ENCODE data around the gene MAMSTR.
A peak's percentile ranks its signal among the peaks of the same experiment; 100 is the strongest.
"Not testable (repeated sequence)": the region's sequence is repeated elsewhere in the genome, so short reads cannot be mapped to it uniquely, and the experiment has no call there.

Gene MAMSTR, protein sequence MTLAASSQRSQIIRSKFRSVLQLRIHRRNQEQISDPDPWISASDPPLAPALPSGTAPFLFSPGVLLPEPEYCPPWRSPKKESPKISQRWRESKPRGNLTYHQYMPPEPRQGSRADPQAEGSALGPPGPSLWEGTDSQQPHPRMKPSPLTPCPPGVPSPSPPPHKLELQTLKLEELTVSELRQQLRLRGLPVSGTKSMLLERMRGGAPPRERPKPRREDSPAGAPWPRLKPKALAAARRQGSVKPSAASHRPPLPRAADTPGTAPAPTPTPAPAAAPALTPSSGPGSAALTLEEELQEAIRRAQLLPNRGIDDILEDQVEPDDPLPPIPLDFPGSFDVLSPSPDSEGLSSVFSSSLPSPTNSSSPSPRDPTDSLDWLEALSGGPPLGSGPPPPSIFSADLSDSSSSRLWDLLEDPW

DNA sequence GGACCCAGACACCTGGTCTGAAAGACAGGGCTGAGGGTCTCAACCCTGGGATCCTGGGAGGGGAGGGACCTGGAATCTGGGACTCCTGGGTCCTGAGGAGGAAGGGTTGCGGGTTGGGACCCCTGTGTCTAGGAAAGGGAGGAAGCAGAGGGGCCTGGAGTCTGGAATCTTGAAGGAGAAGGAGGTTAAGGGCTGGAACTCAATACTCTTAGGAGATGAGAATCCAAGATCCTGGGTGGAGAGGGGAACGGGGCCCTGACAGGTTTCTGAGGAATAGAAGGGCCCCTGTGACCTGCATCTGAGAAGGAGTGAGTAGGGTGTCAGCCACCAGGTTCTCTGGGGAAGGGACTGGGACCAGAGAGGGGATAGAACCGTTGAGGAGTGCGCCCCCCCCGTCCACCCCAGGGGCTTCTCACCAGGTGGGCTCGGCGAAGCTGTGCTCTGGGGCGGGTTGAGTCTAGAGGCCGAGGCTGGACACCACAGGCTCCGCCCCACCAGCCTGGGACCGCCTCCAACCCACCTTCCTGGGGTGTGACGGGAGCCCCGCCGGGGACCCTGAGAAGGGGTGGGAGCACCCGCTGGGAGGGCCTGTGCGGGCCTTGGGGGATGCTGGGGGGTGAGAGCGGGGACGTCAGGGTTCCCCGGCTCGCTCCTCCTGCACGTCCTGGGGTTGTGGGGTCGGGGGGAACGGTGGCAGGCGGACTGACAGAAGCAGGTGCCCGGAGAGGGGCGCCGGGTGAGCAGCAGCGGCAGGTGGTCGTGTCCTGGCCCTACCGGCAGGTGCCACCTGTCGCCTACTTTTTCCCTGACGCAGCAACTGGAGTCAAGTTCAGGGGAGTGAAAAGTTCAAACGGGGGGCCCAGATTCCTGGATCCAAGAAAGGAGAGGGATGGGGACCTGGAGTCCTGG, at the start of gene MAMSTR:
TSS of gene MAMSTR (minus strand) at position 463 of the 909 bp plus-strand sequence. CDS start 694 bp downstream, outside the sequence.
- DNase-seq (ENCODE audit: low read depth) = no peak

DNA sequence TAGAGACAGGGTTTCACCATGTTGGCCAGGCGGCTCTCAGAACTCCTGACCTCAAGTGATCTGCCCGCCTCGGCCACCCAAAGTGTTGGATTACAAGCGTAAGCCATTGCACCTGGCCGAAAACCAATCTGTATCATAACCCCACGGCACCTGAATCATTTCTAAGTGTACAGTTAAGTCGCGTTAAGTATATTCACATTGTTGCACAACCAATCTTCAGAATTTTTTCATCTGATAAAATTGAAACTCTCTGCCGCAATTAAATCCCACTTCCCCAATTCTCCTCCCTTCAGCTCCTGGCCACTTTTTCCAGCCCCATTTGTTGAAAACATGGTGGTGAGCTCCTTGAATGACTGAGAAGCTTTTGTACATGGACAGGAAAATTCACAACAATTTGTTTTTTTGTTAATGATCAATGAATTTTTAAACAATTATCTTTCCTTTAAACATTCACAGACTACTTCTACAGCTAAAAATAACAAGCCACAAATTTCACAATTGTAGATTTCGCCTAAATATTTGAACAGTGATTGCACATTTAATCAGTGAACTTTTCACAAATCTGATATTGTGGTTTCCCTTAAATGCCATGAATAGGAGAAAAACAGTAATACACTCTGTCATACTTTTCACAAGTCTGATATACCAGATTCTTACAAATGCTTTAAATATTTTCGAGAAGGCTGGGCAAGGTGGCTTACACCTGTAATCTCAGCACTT, 49.6 kb upstream of the MAMSTR start:
- DNase-seq (ENCODE audit: low read depth) = no peak

DNA sequence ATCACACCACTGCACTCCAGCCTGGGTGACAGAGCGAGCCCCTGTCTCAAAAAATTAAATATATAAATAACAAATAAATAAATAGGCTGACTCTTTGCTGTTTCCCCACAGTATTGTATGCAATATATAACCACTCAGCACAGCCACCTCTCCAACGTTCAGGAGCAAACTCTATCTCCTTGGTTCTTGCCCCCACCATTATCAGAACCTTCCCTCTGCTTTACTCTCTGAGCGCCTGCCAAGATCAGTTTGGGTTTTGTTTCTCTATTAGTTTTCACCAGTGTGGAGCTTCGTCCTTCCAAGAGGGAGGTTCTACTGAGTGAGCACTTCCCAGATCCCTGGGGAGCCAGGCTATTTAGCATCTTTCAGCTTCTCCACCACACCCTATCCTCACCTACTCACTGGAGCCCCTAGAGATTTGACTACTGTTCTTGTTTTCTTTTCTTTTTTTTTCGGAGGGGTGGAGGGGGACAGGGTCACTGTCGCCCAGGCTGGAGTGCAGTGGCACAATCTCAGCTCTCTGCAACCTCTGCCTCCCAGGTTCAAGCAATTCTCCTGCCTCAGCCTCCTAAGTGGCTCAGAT, 48.7 kb upstream of the MAMSTR start:
- not testable (repeated sequence) for DNase-seq (ENCODE audit: low read depth)

DNA sequence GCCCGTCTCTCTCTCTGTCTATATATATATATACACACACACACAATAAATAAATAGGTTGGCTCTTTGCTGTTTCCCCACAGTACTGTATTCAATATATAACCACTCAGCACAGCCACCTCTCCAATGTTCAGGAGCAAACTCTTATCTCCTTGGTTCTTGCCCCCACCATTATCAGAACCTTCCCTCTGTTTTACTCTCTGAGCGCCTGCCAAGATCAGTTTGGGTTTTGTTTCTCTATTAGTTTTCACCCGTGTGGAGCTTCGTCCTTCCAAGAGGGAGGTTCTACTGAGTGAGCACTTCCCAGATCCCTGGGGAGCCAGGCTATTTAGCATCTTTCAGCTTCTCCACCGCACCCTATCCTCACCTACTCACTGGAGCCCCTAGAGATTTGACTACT, 46.3 kb upstream of the MAMSTR start:
- DNase-seq (ENCODE audit: low read depth) = not testable (repeated sequence)

DNA sequence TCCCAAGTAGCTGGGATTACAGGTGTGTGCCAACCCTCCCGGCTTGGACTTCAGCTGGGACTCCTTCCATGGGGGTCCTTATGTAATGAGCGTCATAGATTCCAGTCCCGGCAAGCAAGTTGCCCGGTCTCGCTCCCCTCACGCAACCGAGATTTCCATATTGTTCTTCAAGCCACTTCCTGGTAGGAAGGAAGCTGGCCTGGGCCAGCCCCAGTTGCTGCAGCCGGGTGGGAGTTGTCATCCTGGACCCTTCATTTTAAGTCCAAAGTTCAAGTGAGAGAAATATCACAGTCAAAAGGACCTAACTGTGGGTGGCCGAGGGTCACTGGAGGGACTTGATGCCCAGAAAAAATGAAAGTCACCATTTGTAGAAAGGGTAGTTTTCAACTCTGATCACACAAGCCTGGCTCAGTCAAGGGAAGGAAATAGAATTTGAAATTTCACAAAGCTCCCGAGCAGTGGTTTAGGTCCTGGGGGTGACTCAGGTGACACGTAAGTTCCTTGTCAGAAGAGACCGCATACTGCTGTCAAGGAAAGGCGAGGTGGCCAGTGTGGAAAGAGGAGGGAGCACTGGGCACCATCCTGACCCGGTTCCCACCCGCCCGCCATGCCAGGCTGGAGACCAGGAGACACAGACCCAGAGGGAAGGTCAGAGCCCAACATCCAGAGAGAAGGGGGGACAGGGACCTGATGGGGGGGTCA, 41.1 kb upstream of the MAMSTR start:
- no peak for DNase-seq (ENCODE audit: low read depth)

DNA sequence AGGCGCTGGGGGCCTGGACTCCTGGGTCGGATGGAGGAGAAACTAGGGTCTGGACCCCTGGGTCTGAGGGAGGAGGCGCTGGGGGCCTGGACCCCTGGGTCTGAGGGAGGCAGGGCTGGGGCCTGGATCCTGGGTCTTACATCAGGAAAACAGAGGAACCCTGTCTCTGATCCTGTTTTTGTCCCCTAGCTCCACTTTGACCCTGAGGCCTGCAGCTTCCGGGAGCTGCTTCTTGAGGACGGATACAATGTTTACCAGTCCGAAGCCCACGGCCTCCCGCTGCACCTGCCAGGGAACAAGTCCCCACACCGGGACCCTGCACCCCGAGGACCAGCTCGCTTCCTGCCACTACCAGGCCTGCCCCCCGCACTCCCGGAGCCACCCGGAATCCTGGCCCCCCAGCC, 38.2 kb upstream of the MAMSTR start:
- no peak for DNase-seq (ENCODE audit: low read depth)

DNA sequence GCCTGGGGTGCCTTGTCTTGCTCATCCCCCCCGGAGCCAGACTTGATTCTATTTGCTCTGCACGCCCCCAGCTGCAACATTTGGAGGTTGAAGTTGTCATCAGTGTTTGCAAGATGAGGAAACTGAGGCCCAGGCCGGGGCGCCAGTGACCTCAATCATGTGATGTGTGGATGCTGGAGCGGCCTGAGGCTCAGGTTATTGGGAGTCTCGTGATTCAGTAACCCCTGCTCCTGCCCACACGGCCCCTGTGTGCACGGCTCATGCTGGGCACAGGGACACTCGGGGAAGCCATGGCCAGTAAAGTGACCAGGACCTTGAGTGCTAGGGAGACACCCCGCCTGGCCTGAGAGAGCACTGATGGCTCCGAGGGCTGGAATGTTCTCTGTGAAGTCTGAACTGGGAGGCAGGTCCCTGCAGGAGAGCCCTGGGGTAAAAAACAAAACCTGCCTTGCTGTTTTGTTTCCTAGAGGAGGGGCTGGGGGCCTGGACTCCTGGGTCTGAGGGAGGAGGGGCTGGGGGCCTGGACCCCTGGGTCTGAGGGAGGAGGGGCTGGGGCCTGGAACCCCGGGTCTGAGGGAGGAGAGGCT, 37.7 kb upstream of the MAMSTR start:
- DNase-seq (ENCODE audit: low read depth) = no peak

DNA sequence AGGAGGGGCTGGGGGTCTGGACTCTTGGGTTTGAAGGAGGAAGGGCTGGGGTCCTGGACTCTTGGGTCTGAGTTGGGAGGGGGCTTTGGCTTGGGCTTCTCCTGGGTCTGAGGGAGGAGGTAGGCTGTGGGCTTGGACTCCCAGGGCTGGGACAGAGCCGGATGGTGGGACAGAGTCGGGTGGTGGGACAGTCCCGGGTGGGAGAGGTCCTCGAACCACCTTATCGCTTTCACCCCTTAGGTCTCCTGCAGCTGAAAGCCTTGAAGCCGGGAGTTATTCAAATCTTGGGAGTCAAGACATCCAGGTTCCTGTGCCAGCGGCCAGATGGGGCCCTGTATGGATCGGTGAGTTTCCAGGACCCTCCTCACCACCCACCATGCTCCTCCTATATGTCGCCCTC, 37.2 kb upstream of the MAMSTR start:
- no peak for DNase-seq (ENCODE audit: low read depth)

DNA sequence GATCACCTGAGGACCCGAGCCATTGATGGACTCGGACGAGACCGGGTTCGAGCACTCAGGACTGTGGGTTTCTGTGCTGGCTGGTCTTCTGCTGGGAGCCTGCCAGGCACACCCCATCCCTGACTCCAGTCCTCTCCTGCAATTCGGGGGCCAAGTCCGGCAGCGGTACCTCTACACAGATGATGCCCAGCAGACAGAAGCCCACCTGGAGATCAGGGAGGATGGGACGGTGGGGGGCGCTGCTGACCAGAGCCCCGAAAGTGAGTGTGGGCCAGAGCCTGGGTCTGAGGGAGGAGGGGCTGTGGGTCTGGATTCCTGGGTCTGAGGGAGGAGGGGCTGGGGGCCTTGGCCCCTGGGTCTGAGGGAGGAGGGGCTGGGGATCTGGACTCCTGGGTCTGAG, 36.7 kb upstream of the MAMSTR start:
- DNase-seq (ENCODE audit: low read depth) = no peak

DNA sequence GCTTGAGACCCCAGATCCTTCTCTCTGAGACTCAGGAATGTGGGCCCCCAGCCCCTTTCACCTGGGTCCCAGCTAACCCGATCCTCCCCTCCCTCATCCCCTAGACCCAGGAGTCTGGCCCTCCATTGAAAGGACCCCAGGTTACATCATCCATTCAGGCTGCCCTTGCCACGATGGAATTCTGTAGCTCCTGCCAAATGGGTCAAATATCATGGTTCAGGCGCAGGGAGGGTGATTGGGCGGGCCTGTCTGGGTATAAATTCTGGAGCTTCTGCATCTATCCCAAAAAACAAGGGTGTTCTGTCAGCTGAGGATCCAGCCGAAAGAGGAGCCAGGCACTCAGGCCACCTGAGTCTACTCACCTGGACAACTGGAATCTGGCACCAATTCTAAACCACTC, 36.3 kb upstream of the MAMSTR start:
- DNase-seq (ENCODE audit: low read depth) = no peak

DNA sequence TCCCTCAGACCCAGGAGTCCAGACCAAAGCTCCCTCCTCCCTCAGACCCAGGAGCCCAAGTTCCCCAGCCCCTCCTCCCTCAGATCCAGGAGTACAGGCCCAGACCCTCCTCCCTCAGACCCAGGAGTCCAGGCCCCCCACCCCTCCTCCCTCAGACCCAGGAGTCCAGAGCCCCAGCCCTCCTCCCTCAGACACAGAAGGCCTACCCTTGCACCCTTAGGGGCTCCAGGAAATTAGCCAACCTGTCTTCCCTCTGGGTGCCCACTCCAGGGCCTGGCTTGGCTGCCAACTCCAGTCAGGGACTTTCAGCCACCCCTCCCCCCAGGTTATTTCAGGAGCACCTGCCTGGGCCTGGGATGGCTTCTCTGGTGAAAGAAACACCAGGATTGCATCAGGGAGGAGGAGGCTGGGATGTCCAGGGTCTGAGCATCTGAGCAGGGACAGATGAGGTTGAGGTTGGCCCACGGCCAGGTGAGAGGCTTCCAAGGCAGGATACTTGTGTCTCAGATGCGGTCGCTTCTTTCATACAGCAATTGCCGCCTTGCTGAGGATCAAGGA, 35.6 kb upstream of the MAMSTR start, which contains the start of gene FGF21:
TSS of gene FGF21 (plus strand) at position 441 of the 558 bp plus-strand sequence. CDS start 713 bp downstream, outside the sequence.
- no peak for DNase-seq (ENCODE audit: low read depth)

DNA sequence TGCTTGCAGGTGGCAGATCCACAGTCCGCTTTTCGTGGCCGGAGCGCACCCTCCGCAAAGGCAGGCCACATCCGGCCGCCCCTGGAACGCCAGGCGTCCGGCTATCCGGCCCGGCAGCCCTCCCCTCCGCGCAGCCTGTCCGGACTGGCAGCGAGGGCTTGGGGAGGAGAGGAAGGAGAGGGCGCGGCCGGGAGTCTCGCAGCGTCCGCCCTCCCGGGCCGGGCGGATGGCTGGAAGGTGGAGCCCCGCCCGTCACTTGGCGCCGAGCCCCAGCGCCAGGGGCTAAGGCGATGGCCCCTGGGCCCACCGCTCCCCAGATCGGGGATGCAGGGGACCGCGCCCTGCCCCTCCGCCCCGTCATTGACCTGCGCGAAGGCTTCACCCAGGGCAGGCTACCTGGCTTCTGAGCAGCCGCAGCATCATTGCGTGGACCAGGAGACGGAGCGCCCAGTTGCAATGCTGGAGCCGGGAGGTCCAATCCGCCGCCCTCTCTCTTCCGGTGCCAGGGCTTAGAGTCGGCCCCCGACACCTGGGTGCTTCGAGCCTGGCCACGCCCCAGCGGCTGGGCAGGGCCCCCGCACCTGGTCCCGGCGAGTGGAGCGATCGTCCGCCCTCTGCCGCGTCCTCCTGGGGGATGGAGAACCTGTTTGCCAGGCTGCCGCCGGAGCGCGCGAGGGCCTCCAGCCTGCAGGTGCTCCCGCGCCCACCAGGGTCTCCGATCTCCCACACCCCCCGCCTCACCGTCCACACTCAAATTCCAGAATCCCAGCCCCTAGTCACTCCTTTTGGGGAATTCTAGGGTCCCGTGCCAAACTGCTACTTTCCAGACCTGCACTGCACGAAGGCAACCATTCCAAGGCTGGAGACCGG, 33.2 kb upstream of the MAMSTR start, which contains the start of gene FUT1:
TSS of gene FUT1 (minus strand) at position 146 of the 870 bp plus-strand sequence. CDS start 1,360 bp downstream, outside the sequence.
- DNase-seq (ENCODE audit: low read depth) = no peak

DNA sequence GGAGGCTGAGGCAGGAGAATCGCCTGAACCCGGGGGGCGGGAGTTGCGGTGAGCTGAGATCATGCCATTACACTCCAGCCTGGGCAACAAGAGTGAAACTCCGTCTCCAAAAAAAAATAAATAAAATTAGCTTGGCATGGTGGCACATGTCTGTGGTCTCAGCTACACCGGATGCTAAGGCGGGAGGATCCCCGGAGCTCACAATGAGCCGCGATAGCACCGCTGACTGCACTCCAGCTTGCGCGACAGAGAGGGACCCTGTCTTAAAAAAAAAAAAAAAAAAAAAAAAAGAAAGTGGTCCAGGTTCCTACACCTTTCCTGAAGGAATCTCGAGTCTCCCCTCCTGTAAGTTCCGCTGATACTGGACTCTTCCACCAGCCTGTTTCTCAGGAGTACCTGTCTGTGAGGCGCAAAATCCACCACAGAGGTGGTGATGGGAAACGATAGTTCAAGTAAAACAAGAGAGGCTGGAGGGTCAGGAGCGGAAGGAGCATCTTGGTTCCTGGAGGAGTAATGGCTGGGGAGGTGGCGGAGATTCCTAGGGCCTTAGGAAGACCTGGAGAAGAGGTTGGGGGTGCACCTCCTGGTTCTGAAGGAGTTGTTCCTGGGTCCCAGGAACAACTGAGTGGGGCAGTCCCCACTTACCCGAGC, 32.4 kb upstream of the MAMSTR start:
- no peak for DNase-seq (ENCODE audit: low read depth)

DNA sequence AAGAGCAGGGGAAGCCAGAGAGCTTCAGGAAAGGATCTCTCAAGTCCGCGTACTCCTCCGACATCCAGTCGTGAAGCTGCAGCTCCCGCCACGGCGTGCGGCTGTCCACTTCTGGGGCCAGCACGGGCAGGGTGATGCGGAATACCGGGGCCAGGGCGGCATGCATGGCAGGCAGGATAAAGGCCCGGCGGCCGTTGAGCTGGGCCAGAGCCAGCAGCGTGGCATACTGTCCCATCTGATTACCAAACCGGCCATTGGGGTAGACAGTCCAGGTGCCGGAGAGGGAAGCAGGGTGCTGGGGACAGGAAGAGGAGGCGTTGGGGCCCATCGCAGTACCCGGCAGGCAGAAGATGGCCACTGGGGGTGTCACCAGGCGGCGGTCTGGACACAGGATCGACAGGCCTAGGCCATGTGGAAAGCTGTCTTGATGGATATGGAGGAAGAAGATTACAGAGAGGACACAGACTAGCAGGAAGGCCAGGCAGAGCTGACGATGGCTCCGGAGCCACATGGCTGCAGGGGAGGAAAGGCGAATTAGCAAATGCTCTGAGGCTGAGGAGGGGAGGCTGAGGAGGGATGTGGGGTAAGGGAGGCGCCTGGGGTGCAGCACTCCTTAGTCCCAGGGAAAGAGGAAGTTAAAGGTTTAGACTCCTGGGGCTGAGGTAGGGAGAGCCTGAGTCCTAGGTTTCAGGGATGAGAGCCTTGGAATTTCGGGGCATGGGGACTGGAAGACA, 31.4 kb upstream of the MAMSTR start:
- DNase-seq (ENCODE audit: low read depth) = no peak

DNA sequence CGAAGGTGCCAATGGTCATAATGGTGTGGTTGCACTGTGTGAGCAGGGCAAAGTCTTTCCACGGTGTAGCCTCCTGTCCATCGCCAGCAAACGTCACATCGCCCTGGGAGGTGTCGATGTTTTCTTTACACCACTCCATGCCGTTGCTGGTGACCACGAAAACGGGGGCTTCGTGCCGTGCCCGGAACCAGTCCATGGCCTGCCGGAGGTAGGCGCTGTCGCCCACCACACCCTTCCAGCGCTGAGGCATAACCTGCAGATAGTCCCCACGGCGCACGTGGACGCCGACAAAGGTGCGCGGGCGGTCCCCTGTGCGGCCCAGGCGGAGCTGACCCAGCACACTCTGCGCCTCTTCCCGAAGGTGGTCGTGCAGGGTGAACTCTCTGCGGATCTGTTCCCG, 30.8 kb upstream of the MAMSTR start:
- DNase-seq (ENCODE audit: low read depth) = no peak

DNA sequence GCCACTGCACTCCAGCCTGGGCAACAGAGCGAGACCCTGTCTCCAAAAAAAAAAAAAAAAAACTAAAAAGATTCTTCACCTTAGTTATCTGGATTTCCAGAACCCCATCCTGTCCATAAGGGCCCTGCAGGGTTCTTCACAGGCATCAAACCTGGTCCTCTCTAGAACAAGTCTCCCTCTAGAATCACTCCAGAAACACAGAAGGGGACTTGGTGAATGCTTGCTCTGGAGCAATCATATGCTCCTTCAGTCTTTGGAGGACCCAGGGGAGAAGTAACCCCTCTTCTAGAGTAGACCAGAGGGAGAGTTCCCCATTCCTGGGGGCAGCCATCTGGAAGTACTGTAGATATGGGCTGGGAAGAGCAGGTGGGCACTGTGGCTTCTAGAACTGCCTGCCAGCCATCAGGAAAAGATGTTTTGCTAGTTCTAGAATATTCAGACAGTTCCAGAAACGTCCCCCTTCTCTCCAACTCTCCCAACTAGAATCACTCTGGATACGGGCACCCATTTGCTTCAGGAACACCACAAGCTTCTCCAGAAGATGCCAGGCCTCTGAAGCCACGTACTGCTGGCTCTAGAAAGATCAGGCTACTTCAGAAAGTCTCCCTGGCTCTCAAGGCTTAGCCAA, 30.2 kb upstream of the MAMSTR start:
- no peak for DNase-seq (ENCODE audit: low read depth)

DNA sequence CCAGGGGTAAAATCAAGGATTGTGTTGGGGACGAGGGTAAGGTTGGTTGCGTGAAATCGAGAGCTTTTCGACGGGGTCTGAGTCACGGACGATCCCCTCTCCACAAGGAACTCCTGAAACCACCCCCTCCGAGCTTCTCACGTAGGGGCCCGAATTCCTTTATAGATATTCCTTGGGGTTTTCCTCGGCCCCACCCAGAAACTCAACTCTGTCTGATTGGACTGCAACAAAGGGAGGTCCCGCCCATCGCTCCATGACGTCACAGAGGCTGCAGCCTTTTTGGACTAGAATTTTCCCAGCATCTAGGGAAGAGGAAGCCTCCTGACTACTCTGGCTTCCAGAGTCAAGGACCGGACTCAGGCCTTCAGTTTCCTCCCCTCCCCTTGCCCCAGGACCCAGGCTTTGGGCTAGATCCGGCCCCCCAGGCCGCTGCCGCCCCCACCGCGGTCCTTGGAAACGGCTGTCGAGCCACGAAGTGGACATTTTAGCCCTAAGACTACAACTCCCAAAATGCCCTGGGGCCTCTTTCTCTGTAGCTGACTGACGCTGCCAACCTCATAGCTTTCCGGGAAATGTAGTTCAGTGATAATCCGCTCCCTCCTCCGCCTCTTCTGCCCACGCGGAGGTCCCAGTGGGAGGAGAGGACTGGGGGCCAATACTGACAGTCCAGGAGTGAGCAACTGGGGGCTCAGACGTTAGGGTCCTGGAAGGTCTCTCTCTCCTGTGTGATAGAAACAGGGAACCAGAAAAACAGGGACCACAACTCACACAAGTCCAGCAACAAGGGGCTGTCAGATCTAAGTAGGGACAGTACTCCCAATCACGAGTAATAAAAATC, 27.4 kb upstream of the MAMSTR start, which contains the start of gene IZUMO1:
TSS of gene IZUMO1 (minus strand) at position 172 of the 838 bp plus-strand sequence. CDS start 1,050 bp downstream, outside the sequence.
- DNase-seq (ENCODE audit: low read depth) = peak; percentile 26

Measured in stimulated activated CD8-positive, alpha-beta memory T cell treated with anti-CD3 and anti-CD28 coated beads, Interleukin-4, amount 100 ng/mL, for 24 hours (primary cell).